ENCODE results near the gene CDC42BPA.
A peak's percentile ranks its signal among the peaks of the same experiment; 100 is the strongest.
"Not testable (repeated sequence)": the region's sequence is repeated elsewhere in the genome, so short reads cannot be mapped to it uniquely, and the experiment has no call there.

Gene CDC42BPA

GRCh38 chr1:227190321-227190720, 128.0 kb downstream of the CDC42BPA start:
- DNase-seq = no peak

GRCh38 chr1:227185291-227185690, 133.0 kb downstream of the CDC42BPA start:
- DNase-seq = no peak

GRCh38 chr1:227182012-227182411, 136.3 kb downstream of the CDC42BPA start:
- DNase-seq = no peak

- DNase-seq = no peak
Observed at GRCh38 chr1:227175611-227176010, 142.7 kb downstream of the CDC42BPA start.

- DNase-seq = no peak
Observed at GRCh38 chr1:227174164-227174563, 144.1 kb downstream of the CDC42BPA start.

GRCh38 chr1:227170361-227171166, 147.7 kb downstream of the CDC42BPA start:
- no peak for DNase-seq

- no peak for DNase-seq
Observed at GRCh38 chr1:227169343-227169742, 148.9 kb downstream of the CDC42BPA start.

GRCh38 chr1:227167276-227168101, 150.8 kb downstream of the CDC42BPA start:
- DNase-seq = no peak

GRCh38 chr1:227166559-227166958, 151.7 kb downstream of the CDC42BPA start:
- no peak for DNase-seq

- no peak for DNase-seq
Observed at GRCh38 chr1:227161470-227161869, 156.8 kb downstream of the CDC42BPA start.

GRCh38 chr1:227156520-227156919, 161.8 kb downstream of the CDC42BPA start:
- no peak for DNase-seq

GRCh38 chr1:227155688-227156087, 162.6 kb downstream of the CDC42BPA start:
- DNase-seq = no peak

- no peak for DNase-seq
Observed at GRCh38 chr1:227155004-227155403, 163.3 kb downstream of the CDC42BPA start.

GRCh38 chr1:227152525-227152924, 165.8 kb downstream of the CDC42BPA start:
- no peak for DNase-seq

- DNase-seq = no peak
Observed at GRCh38 chr1:227140376-227140775, 177.9 kb downstream of the CDC42BPA start.

GRCh38 chr1:227136210-227136820, 182.0 kb downstream of the CDC42BPA start:
- DNase-seq = no peak

- no peak for DNase-seq
Observed at GRCh38 chr1:227134686-227135314, 183.5 kb downstream of the CDC42BPA start.

- DNase-seq = not testable (repeated sequence)
Observed at GRCh38 chr1:227132695-227133094, 185.6 kb downstream of the CDC42BPA start.

GRCh38 chr1:227131193-227131592, 187.1 kb downstream of the CDC42BPA start:
- peak; percentile 24 for DNase-seq

GRCh38 chr1:227127891-227128290, 190.4 kb downstream of the CDC42BPA start:
- DNase-seq = no peak

GRCh38 chr1:227125929-227126545, 192.3 kb downstream of the CDC42BPA start:
- peak; percentile 4 for DNase-seq

- no peak for DNase-seq
Observed at GRCh38 chr1:227124473-227124872, 193.8 kb downstream of the CDC42BPA start.

- no peak for DNase-seq
Observed at GRCh38 chr1:227120826-227121225, 197.5 kb downstream of the CDC42BPA start.
